GM21390 (cell line): ENCODE data around the gene EPO.

Source experiments
- ATAC-seq: cut with Tn5 transposase; IDR thresholded peaks from one replicate; pipeline ENCODE4 v1.9.1; 2021; ENCODE audit not compliant: unreplicated experiment

EPO gene

GRCh38 chr7:100720279-100720670 lies at the start of gene EPO:
TSS of gene EPO (plus strand) at chr7:100720468. CDS start at chr7:100720981, 513 bp downstream.
- no peak for ATAC-seq

DNA sequence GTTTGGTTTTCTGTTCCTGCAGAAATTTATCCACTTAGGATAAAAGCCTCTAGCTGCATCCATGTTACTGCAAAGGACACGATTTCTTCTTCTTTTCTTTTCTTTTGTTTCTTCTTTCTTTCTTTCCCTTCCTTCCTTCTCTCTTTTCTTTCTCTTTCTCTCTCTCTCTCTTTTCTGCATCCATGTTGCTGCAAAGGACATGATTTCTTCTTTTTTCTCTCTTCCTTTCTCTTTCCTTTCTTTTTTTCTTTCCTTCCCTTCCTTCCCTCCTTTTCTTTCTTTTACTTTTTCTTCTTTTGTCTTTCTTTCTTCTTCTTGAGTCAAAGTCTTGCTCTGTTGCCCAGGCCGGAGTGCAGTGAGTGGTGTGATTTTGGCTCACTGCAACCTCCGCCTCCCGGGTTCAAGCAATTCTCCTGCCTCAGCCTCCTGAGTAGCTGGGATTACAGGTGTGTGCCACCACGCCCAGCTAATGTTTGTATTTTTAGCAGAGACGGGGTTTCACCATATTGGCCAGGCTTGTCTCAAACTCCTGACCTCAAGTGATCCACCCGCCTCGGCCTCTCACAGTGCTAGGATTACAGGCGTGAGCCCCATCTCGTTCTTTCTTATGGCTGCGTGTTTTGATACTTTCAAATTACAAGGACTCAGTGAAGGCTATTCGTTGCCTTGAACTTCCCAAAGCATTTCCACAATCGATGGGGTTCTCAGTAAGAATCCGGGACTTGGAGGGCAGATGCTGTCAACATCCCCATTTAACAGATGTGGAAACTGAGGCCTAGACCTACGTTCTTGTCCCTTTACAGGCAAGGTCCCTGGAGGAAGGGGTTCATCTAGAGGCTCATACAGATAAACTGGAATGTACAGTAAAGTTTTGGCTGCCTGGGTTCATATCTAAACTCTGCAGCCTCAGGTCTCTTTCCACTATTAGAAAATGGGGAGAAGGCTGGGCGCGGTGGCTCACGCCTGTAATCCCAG lies 48.6 kb upstream of the EPO start:
- no peak for ATAC-seq

DNA sequence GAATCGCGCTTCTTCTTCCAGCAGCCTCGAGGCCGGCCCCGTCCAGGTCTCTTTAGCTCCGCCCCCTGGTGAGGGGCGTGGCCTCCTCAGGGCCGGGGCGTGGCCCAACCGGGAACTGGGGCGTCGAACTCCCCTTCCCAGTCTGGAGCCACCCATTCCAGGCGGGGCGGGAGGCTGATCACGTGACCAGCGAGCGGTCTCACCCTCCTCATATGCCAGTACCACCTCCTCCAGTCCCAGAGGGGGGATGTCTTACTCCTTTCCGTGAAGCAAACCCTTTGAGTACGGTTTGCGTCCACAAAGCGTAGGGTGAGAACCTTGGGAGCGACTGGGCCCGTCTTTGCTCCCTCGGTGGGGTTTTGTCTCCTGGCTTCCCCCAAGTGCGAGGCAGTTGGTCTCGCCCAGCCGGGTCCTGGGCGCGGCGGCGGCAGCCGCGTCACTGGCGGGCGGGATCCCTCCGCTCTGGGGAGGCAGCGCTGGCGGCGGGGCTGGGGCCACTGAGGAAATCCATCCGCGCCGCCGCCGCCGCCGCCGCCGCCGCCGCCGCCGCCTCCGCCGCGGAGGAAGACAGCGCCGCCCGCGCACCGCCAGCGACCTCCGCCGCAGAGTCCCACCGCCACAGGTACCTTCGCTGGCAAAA lies 46.8 kb upstream of the EPO start, which contains the start of gene GNB2:
GNB2 (plus strand) TSS at position 439 of the 640 bp plus-strand sequence. CDS start 2,526 bp downstream, outside the sequence.
- ATAC-seq: peak; percentile 56

GRCh38 chr7:100673942-100674410 lies 46.3 kb upstream of the EPO start:
- ATAC-seq: no peak

DNA sequence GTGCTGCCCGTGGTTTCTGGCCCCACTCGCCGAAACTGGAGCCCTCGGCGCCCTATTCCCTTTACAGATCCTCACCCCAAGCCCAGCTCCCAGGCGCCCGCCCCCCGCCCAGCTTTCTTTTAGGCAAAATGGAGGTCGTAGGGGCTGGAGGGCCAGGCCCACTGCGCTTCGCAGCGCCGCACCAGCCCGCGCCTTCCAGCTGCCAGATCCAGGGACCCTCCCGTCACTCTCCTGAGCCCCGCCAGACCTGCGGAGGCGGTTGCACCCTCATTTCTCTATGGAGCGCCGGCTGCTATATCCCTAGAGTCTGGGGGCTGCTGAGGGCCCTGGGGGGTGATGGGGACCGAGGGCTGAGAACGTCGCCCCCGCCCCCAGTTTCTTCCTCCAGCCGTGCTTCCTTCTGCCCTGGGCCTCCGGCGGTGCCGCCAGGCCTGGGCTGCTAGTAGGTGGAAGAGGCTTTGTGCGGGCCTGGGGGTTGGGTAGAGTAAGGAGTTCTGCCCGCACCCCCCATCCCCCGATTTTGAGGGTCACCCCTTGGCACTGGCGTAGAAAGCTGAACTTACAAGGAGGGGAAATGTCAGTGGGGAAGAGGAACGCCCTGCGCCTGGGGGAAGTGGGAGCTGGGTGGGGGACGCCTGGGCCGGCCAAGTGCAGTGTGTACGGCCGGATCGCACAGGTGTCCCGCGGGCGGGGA lies 45.7 kb upstream of the EPO start:
- ATAC-seq: no peak

GRCh38 chr7:100675105-100675451 lies 45.2 kb upstream of the EPO start:
- ATAC-seq: no peak

DNA sequence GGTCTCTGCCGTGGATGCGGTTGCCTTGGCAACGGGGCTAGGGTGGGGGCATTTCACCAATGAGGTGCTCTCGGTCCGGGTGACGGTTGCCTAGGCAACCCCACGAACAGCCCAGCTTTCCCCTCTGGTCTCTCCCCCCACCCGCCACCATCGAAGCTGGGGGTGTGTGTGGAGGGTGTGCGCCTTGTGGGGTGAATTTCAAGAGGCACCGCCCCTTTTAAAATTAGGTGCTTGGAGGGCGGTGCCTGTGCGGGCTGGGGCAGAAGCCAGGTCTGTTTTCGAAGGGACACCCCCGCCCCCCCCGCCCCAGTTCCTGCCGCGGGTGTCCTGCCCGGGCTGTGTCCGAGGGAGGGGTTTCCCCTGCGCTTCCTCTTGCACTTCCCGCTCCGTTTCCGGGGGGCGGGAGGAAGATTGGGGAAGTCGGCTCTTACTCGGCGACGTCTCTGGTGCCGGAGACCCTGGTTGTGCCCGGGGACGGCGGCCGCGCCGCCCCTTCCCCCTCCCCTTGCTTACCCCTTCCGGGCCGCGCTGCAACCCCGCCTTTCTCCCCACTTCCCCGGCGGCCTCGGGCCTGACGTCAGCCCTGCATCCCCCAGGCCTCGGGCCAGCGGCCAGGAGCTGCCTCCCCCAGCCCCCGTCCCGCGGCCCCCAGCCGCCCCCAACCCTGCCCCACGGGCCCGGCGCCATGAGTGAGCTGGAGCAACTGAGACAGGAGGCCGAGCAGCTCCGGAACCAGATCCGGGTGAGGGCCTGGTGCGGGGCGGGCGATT lies 44.5 kb upstream of the EPO start:
- no peak for ATAC-seq

GRCh38 chr7:100676501-100677306 lies 43.6 kb upstream of the EPO start:
- no peak for ATAC-seq

DNA sequence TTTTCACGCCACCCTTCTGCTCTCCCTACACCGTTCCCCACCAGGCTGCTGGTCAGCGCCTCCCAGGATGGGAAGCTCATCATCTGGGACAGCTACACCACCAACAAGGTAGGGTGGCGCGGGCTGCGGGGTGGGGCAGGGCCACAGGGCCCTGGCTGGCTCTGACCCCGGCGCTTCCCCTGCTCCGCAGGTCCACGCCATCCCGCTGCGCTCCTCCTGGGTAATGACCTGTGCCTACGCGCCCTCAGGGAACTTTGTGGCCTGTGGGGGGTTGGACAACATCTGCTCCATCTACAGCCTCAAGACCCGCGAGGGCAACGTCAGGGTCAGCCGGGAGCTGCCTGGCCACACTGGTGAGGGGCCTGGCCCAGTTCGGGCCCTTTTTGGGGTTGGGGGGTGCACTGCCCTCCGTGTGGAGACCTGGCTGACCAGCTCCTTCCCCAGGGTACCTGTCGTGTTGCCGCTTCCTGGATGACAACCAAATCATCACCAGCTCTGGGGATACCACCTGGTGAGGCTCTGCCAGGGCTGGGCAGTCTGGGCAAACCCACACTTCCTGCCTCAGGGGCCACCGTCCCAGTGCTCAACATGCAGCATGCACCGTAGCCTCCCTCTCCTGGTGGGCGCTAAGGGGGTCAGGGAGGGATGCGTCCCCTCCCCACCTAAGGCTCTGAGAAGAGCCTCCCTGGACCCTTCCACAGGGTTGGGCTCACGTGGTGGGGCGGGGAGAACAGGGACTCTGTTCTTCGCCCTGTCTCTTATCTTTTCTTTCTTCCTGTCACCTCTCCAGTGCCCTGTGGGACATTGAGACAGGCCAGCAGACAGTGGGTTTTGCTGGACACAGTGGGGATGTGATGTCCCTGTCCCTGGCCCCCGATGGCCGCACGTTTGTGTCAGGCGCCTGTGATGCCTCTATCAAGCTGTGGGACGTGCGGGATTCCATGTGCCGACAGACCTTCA lies 42.7 kb upstream of the EPO start:
- ATAC-seq: no peak

DNA sequence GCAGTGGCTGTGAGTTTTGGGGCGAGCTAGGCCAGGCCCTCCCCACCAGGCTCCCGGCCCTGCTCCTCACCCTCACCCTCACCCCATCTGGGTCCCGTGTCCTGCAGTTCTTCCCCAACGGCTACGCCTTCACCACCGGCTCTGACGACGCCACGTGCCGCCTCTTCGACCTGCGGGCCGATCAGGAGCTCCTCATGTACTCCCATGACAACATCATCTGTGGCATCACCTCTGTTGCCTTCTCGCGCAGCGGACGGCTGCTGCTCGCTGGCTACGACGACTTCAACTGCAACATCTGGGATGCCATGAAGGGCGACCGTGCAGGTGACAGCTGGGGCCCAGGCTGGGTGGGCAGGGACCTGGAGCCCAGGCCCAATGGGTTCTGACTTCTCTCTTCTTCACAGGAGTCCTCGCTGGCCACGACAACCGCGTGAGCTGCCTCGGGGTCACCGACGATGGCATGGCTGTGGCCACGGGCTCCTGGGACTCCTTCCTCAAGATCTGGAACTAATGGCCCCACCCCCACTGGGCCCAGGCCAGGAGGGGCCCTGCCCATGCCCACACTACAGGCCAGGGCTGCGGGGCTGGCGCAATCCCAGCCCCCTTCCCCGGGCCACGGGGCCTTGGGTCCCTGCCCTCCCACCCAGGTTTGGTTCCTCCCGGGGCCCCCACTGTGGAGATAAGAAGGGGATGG lies 41.8 kb upstream of the EPO start:
- ATAC-seq: no peak

DNA sequence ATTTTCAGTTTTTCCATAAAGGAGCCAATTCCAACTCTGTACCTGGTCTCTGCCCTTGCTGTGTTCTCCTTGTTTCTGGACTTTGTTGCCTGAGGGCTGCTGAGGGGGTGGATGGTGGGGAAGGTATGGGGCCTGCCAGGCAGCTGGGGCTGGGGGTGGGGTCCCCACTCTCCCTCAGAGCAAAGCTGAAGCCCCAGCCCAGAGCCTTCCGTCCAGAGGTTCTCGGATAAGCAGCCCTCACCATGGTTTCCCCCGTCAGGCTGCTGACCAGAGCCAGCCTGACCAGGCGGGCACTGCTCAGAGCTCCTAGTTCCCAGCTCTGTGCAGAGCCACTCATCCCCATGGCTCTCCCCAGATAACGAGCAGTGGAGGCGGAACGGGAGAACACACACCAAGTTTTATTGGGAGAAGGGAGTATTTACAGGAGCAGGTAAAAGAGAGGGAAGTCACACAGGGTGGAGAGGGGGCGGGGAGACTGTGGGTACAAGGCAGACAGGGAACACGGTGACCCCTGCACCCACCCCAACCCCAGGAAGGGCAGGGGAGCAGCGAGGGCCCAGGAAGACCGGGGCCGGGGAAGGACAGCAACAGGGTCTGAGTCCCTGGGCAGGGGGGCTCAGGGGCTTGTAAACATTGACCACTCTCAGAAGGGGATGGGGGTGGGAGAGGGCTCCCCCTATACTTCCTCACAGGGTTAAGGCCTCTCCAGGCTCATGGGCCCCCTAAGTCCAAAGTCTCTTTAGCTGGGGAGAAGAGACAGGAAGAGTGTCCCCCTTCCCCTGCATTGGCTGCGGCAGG lies 40.9 kb upstream of the EPO start:
- no peak for ATAC-seq

- no peak for ATAC-seq
Observed at GRCh38 chr7:100679927-100680575, 40.2 kb upstream of the EPO start.

DNA sequence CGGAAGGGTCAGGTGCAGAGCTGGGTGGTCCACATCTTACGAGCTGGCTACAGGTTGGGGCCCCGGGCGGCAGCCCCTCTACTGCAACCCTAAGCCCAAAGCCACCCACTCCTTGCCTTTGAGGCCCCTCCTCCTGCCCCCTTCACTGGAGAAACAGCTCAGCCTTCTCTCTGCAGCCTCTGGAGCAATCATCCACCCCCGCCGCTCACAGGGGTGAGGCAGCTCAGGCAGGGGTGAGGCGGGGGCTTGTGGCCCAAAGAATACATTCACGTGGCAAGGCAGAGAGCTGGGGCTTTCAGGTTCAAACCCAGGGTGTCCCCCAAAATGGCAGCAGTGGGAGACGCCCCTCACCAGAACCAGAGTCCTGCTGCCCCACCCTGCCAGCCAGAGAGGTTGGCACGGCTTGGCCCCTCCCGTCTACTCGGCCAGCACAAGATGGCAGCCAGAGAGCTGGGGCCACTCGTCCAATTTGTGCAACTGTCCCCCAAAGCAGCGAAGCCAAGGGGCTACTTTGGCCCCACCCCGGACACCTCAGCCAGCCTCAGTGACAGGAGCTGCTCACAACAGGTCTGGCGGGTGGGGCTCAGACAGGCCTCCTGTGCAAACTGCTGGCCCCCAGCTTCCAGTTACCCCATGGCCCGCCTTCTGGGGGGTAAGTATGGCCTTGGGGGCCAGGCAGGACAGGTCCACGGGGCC lies 39.5 kb upstream of the EPO start:
- ATAC-seq: no peak

GRCh38 chr7:100681491-100682227 lies 38.6 kb upstream of the EPO start:
- ATAC-seq: no peak

- ATAC-seq: no peak
Observed at GRCh38 chr7:100682228-100682741, 38.0 kb upstream of the EPO start.
